Suprapubic skin (tissue), 4 donors: ENCODE measurements around the gene EPHB1.

ENCODE experiments used
- EP300 ChIP-seq: sonication (generic); formaldehyde crosslinking; IDR thresholded peaks from one replicate; pipeline ENCODE4 v1.6.1; 2017; ENCODE audit warnings: antibody characterized with exemption
- POLR2A ChIP-seq, 2 donors: fragments of 450-650 bp; IDR thresholded peaks; one replicate each; pipeline ENCODE4 v1.6.1; 2017; ENCODE audit warnings: antibody characterized with exemption in 2 of 2, mild to moderate bottlenecking in 2 of 2, moderate library complexity in 2 of 2
- POLR2AphosphoS5 ChIP-seq, 3 donors: sonication (generic); formaldehyde crosslinking; IDR thresholded peaks; one replicate each; pipeline ENCODE4 v1.6.1; 2017; ENCODE audit warnings: antibody characterized with exemption in 3 of 3
- TF ChIP-seq, protein P1 (sequence below), 2 donors: fragments of 200-600 bp in 1 of 2; fragments of 450-650 bp in 1 of 2; sonication (generic) in 1 of 2; IDR thresholded peaks; one replicate each; pipeline ENCODE4 v1.5.1; 2016 to 2019; ENCODE audit warnings: antibody characterized with exemption in 2 of 2, mild to moderate bottlenecking in 1 of 2, moderate library complexity in 1 of 2

DNA sequence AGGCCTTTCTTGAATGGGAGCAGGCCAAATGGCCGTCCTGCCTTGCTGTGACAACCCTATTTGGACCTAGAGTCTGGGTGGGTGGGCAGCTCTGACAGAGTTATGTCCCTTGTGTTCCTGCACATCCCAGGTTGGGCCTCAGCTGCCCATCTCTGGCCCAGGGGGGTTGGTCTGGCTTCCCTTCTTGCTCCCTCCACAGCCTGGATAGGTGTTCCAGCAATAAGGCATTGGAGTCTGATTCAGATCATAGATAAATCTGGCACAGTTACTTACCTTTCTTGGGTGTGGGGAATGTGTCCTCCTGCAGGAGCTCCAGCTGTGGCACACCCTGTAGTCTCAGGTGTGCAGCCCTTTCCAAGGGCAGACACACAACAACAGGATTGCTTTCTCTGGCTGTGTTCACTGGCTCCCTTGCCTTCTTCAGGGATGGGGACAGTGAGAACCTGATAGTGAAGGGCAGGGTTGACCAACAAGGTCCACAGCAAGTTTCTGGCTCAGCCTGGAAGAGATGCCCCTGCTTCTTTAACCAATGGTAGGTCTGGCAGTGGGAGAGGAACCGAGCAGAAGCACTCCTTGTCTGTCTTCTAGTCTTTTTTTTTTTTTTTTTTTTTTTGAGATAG is 177.9 kb downstream of the EPHB1 start:
- TF ChIP-seq POLR2A (IDR thresholded peaks at IDR 0.05) (no peak), EP300 (no peak), POLR2AphosphoS5 (IDR thresholded peaks at IDR 0.05) (no peak)
- TF ChIP-seq, protein P1, sequence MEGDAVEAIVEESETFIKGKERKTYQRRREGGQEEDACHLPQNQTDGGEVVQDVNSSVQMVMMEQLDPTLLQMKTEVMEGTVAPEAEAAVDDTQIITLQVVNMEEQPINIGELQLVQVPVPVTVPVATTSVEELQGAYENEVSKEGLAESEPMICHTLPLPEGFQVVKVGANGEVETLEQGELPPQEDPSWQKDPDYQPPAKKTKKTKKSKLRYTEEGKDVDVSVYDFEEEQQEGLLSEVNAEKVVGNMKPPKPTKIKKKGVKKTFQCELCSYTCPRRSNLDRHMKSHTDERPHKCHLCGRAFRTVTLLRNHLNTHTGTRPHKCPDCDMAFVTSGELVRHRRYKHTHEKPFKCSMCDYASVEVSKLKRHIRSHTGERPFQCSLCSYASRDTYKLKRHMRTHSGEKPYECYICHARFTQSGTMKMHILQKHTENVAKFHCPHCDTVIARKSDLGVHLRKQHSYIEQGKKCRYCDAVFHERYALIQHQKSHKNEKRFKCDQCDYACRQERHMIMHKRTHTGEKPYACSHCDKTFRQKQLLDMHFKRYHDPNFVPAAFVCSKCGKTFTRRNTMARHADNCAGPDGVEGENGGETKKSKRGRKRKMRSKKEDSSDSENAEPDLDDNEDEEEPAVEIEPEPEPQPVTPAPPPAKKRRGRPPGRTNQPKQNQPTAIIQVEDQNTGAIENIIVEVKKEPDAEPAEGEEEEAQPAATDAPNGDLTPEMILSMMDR (IDR thresholded peaks at IDR 0.05): no peak
